Activated T-cell treated with anti-CD3 and anti-CD28 coated beads, Interleukin-2, amount 50 U/mL, for 72 hours (primary cell): ENCODE data around the gene ISG20. TPM values are rescaled to one million over a fixed set of nuclear protein-coding genes. Genes with fewer than 3 reads are reported as not detected.
A peak's percentile ranks its signal among the peaks of the same experiment; 100 is the strongest.

ENCODE experiments used
- ATAC-seq, 2 donors: fragments of 150-1000 bp; cut with Tn5 transposase; replicated peaks in 1 of 2; 2 replicates each; pipeline ENCODE4 v1.10.0; 2021; ENCODE audit warnings: moderate library complexity in 2 of 2, mild to moderate bottlenecking in 1 of 2
- DNase-seq, 2 donors: peaks; one replicate each; pipeline ENCODE4 v3.0.0; 2021 to 2022; ENCODE audit warnings: mixed read lengths in 1 of 2
- H3K27ac Mint-ChIP-seq: one replicate; pipeline ENCODE4 v1.8.0; 2022; ENCODE audit warnings: mild to moderate bottlenecking, moderate library complexity, mixed read lengths
- H3K27me3 Mint-ChIP-seq: one replicate; pipeline ENCODE4 v1.8.0; 2022; ENCODE audit warnings: low read depth, mixed read lengths
- H3K36me3 Mint-ChIP-seq, 2 donors: one replicate each; pipeline ENCODE4 v1.8.0; 2022; ENCODE audit warnings: mixed read lengths in 2 of 2, mild to moderate bottlenecking in 1 of 2; ENCODE audit not compliant: insufficient read depth in 2 of 2
- H3K4me1 Mint-ChIP-seq: one replicate; pipeline ENCODE4 v1.8.0; 2022; ENCODE audit warnings: low read depth, mixed read lengths
- H3K4me3 Mint-ChIP-seq, 2 donors: one replicate each; pipeline ENCODE4 v1.8.0; 2022; ENCODE audit warnings: mild to moderate bottlenecking in 2 of 2, mixed read lengths in 2 of 2, moderate library complexity in 2 of 2
- H3K9me3 Mint-ChIP-seq, 2 donors: one replicate each; pipeline ENCODE4 v1.8.0; 2022; ENCODE audit warnings: mixed read lengths in 2 of 2
- total RNA-seq, 2 donors: library from RNA; stranded (reverse); gene quantifications; one replicate each; pipeline ENCODE4 v1.2.3, GENCODE V29; 2022

ISG20 gene
- total RNA-seq, 2 donors from 2014 or later, result 102 to 215 TPM

GRCh38 chr15:88655800-88656488, 17.1 kb downstream of the ISG20 start:
- Mint-ChIP-seq H3K36me3 (no peaks in the 10 kb centered on the region), H3K27me3 (no peaks in the 10 kb centered on the region), H3K9me3 (no peaks in the 10 kb centered on the region), H3K4me3 (no peak overlapping the region), H3K27ac (peak overlapping the region; percentile 44), H3K4me1 (peaks cover 69% of the 10 kb centered on the region)
- ATAC-seq, result no peak
- DNase-seq, result no peak

- Mint-ChIP-seq H3K27me3 (no peaks in the 10 kb centered on the region), H3K4me1 (peaks cover 64% of the 10 kb centered on the region), H3K36me3 (no peaks in the 10 kb centered on the region), H3K4me3 (no peak overlapping the region), H3K27ac (no peak overlapping the region), H3K9me3 (no peaks in the 10 kb centered on the region)
- DNase-seq (no peak), ATAC-seq (peak; percentile 16 to 26)
These were observed 18.0 kb downstream of the ISG20 start for GRCh38 chr15:88656760-88657221.

- no peak overlapping the region for H3K27ac Mint-ChIP-seq
These were observed 18.7 kb downstream of the ISG20 start for GRCh38 chr15:88657326-88658069.

GRCh38 chr15:88658070-88658965, 19.5 kb downstream of the ISG20 start:
- Mint-ChIP-seq H3K4me3 (no peak overlapping the region), H3K9me3 (no peaks in the 10 kb centered on the region), H3K36me3 (no peaks in the 10 kb centered on the region), H3K4me1 (peaks cover 56% of the 10 kb centered on the region), H3K27ac (no peak overlapping the region), H3K27me3 (no peaks in the 10 kb centered on the region)
- ATAC-seq (no peak), DNase-seq (no peak)

More at GRCh38 chr15:88657326-88658069, 18.7 kb downstream of the ISG20 start:
- Mint-ChIP-seq H3K36me3 (no peaks in the 10 kb centered on the region), H3K27me3 (no peaks in the 10 kb centered on the region), H3K4me1 (peaks cover 64% of the 10 kb centered on the region), H3K4me3 (no peak overlapping the region), H3K9me3 (no peaks in the 10 kb centered on the region)
- no peak for DNase-seq
- peak; percentile 32 to 35 for ATAC-seq

- Mint-ChIP-seq H3K27ac (no peak overlapping the region), H3K4me3 (no peak overlapping the region), H3K9me3 (no peaks in the 10 kb centered on the region), H3K4me1 (peaks cover 64% of the 10 kb centered on the region), H3K27me3 (no peaks in the 10 kb centered on the region), H3K36me3 (no peaks in the 10 kb centered on the region)
- ATAC-seq (peak; percentile 51 to 59), DNase-seq (no peak)
These were observed 20.4 kb downstream of the ISG20 start for GRCh38 chr15:88658972-88659931.

GRCh38 chr15:88661041-88661700, 22.4 kb downstream of the ISG20 start:
- H3K4me3 Mint-ChIP-seq, result no peak overlapping the region
- peak overlapping the region; percentile 36 for H3K27ac Mint-ChIP-seq
- DNase-seq (no peak), ATAC-seq (no peak)
- H3K36me3 Mint-ChIP-seq, result no peaks in the 10 kb centered on the region
- H3K4me1 Mint-ChIP-seq, result peaks cover 52% of the 10 kb centered on the region
- no peaks in the 10 kb centered on the region for H3K9me3 Mint-ChIP-seq
- H3K27me3 Mint-ChIP-seq, result no peaks in the 10 kb centered on the region

GRCh38 chr15:88661761-88662556, 23.1 kb downstream of the ISG20 start:
- Mint-ChIP-seq H3K4me1 (peaks cover 46% of the 10 kb centered on the region), H3K9me3 (no peaks in the 10 kb centered on the region), H3K27ac (no peak overlapping the region), H3K27me3 (no peaks in the 10 kb centered on the region), H3K36me3 (no peaks in the 10 kb centered on the region), H3K4me3 (no peak overlapping the region)
- no peak for DNase-seq
- no peak for ATAC-seq

- ATAC-seq, result no peak
- no peak overlapping the region for H3K4me3 Mint-ChIP-seq
These were observed 24.4 kb downstream of the ISG20 start for GRCh38 chr15:88663141-88663621.

GRCh38 chr15:88664151-88664778, 25.4 kb downstream of the ISG20 start:
- Mint-ChIP-seq H3K4me1 (peaks cover 25% of the 10 kb centered on the region), H3K27ac (peak overlapping the region; percentile 5), H3K36me3 (no peaks in the 10 kb centered on the region), H3K27me3 (no peaks in the 10 kb centered on the region), H3K9me3 (no peaks in the 10 kb centered on the region), H3K4me3 (no peak overlapping the region)
- ATAC-seq, result peak; percentile 79 to 80
- peak in 1 of 2 donors; percentile 41 for DNase-seq

More at GRCh38 chr15:88663141-88663621, 24.4 kb downstream of the ISG20 start:
- peaks cover 34% of the 10 kb centered on the region for H3K4me1 Mint-ChIP-seq
- H3K36me3 Mint-ChIP-seq, result no peaks in the 10 kb centered on the region
- no peak for DNase-seq
- H3K9me3 Mint-ChIP-seq, result no peaks in the 10 kb centered on the region
- H3K27ac Mint-ChIP-seq, result no peak overlapping the region
- H3K27me3 Mint-ChIP-seq, result no peaks in the 10 kb centered on the region

- no peaks in the 10 kb centered on the region for H3K4me1 Mint-ChIP-seq
- no peak for DNase-seq
- no peaks in the 10 kb centered on the region for H3K36me3 Mint-ChIP-seq
- peaks cover 46% of the 10 kb centered on the region for H3K27me3 Mint-ChIP-seq
- H3K27ac Mint-ChIP-seq, result no peak overlapping the region
- H3K9me3 Mint-ChIP-seq, result no peaks in the 10 kb centered on the region
- H3K4me3 Mint-ChIP-seq, result no peak overlapping the region
- ATAC-seq, result no peak
These were observed 35.8 kb downstream of the ISG20 start for GRCh38 chr15:88674661-88675060.

GRCh38 chr15:88678755-88679154, 39.9 kb downstream of the ISG20 start:
- no peak overlapping the region for H3K4me3 Mint-ChIP-seq
- no peaks in the 10 kb centered on the region for H3K9me3 Mint-ChIP-seq
- no peaks in the 10 kb centered on the region for H3K36me3 Mint-ChIP-seq

More at GRCh38 chr15:88678755-88679154, 39.9 kb downstream of the ISG20 start:
- ATAC-seq (no peak), DNase-seq (no peak)
- Mint-ChIP-seq H3K27ac (no peak overlapping the region), H3K4me1 (no peaks in the 10 kb centered on the region), H3K27me3 (peaks cover 12% of the 10 kb centered on the region)
